ENCODE measurements around the gene BUB3. TPM values are rescaled to one million over a fixed set of nuclear protein-coding genes. Genes with fewer than 3 reads are reported as not detected.

BUB3 gene
- total and polyA plus RNA-seq, 2 of the 13 experiments (the other 11 are each of a cell fraction or from before 2014, with no cell fraction given) = 174 to 188 TPM

- TF ChIP-seq, protein P1, sequence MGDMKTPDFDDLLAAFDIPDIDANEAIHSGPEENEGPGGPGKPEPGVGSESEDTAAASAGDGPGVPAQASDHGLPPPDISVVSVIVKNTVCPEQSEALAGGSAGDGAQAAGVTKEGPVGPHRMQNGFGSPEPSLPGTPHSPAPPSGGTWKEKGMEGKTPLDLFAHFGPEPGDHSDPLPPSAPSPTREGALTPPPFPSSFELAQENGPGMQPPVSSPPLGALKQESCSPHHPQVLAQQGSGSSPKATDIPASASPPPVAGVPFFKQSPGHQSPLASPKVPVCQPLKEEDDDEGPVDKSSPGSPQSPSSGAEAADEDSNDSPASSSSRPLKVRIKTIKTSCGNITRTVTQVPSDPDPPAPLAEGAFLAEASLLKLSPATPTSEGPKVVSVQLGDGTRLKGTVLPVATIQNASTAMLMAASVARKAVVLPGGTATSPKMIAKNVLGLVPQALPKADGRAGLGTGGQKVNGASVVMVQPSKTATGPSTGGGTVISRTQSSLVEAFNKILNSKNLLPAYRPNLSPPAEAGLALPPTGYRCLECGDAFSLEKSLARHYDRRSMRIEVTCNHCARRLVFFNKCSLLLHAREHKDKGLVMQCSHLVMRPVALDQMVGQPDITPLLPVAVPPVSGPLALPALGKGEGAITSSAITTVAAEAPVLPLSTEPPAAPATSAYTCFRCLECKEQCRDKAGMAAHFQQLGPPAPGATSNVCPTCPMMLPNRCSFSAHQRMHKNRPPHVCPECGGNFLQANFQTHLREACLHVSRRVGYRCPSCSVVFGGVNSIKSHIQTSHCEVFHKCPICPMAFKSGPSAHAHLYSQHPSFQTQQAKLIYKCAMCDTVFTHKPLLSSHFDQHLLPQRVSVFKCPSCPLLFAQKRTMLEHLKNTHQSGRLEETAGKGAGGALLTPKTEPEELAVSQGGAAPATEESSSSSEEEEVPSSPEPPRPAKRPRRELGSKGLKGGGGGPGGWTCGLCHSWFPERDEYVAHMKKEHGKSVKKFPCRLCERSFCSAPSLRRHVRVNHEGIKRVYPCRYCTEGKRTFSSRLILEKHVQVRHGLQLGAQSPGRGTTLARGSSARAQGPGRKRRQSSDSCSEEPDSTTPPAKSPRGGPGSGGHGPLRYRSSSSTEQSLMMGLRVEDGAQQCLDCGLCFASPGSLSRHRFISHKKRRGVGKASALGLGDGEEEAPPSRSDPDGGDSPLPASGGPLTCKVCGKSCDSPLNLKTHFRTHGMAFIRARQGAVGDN (CRISPR knock-in tag; IDR thresholded peaks at IDR 0.05) = peak; percentile 7; the same call in 1 of the 2 replicates
- TF ChIP-seq HNF4G (IDR thresholded peaks at IDR 0.05; ENCODE audit: borderline replicate concordance, low read depth, low read length) = no peak
- no peak for TF ChIP-seq HNF4G (CRISPR knock-in tag; IDR thresholded peaks at IDR 0.05; ENCODE audit: borderline replicate concordance, low read depth)
- no peak for TF ChIP-seq MEIS1 (CRISPR knock-in tag; IDR thresholded peaks at IDR 0.05; ENCODE audit: borderline replicate concordance)
- TF ChIP-seq TGIF2 (CRISPR knock-in tag; IDR thresholded peaks at IDR 0.05) = no peak
- no peak for TF ChIP-seq PHF8 (CRISPR knock-in tag; IDR thresholded peaks at IDR 0.05)
- no peak for TF ChIP-seq YY1 (IDR thresholded peaks at IDR 0.05; ENCODE audit: insufficient read depth, insufficient replicate concordance, low read depth, low read length)
- TF ChIP-seq SMARCE1 (IDR thresholded peaks at IDR 0.05; ENCODE audit: borderline replicate concordance) = no peak
Observed at GRCh38 chr10:123142701-123143161, 11.5 kb upstream of the BUB3 start (continued).

GRCh38 chr10:123143162-123143824 is 10.9 kb upstream of the BUB3 start:
- Histone ChIP-seq H3K27me3 (ENCODE audit: control insufficient read depth in 1 of 2, insufficient read depth in 2 of 2, low read length in 2 of 2) (peaks cover 35 to 89% of the 10 kb centered on the region in 2 experiments), H3K4me1 (ENCODE audit: insufficient read depth, low read length) (peaks cover 56% of the 10 kb centered on the region), H3K9me3 (ENCODE audit: low read length) (no peaks in the 10 kb centered on the region), H3K9ac (ENCODE audit: insufficient read depth, low read depth, low read length) (no peak overlapping the region), H3K4me2 (ENCODE audit: low read depth, low read length) (peak overlapping the region; percentile 33; the same call in 1 of the 2 replicates), H2AFZ (ENCODE audit: low read length) (no peak overlapping the region), H3K27ac (ENCODE audit: extremely low read length, insufficient read depth, low read length) (no peak overlapping the region), H3K79me2 (ENCODE audit: insufficient read depth, low read length) (no peaks in the 10 kb centered on the region), H4K20me1 (ENCODE audit: insufficient read depth, low read length) (0 out of 2 replicates have a peak, but pooled peaks cover 2% of the 10 kb centered on the region), H3K4me3 (replicated peaks in 1 of 3; ENCODE audit: insufficient read depth in 1 of 3, low read depth in 2 of 3, low read length in 3 of 3) (peak overlapping the region in 1 of 3 experiments; percentile 14; a peak in 1 of 6 replicates), H3K36me3 (replicated peaks in 1 of 2; ENCODE audit: control insufficient read depth in 1 of 2, insufficient read depth in 2 of 2, low read length in 2 of 2) (no peaks in the 10 kb centered on the region)
- DNase-seq (ENCODE audit: low spot score) = no peak
- WGBS (ENCODE audit: low lambda C conversion rate) = 30% methylated on average over 30 of the region's 33 CpGs
- intact Hi-C loops (cut with micrococcal nuclease; ENCODE audit: unreplicated experiment) = no loop called here
- ChIA-PET POLR2A (no interaction called here), CTCF (ENCODE audit: low intra/inter-chr PET ratio, low total read pairs) (interaction anchor here (1.3 kb wide), 1 partner anchor 10 kb away, joined by 3 read pairs; no protein-coding TSS in a partner anchor)
- FAIRE-seq = no peak
- BruUV-seq (replicated peaks) = no TSS peak
- in situ Hi-C loops (cut with HindIII; ENCODE audit: extremely low pct_ligation_motif_present, low pct_unique_long_range_greater_than_20kb) = no loop called here
- no peak for ATAC-seq
- TF ChIP-seq CENPT (CRISPR knock-in tag; IDR thresholded peaks at IDR 0.05; ENCODE audit: low read depth) (no peak), ZNF839 (CRISPR knock-in tag; IDR thresholded peaks at IDR 0.05; ENCODE audit: borderline replicate concordance) (no peak), CBFB (CRISPR knock-in tag; IDR thresholded peaks at IDR 0.05) (no peak), ZBTB3 (CRISPR knock-in tag; IDR thresholded peaks at IDR 0.05; ENCODE audit: borderline replicate concordance, low read depth) (no peak), TFAP4 (IDR thresholded peaks at IDR 0.05; ENCODE audit: borderline replicate concordance, low read depth) (peak; percentile 69; the same call in 1 of the 2 replicates), NR2F6 (IDR thresholded peaks at IDR 0.05) (peak; percentile 88), NR2F6 (CRISPR knock-in tag; IDR thresholded peaks at IDR 0.05) (peak; percentile 77), NONO (IDR thresholded peaks at IDR 0.05) (no peak), NONO (CRISPR knock-in tag; conservative IDR thresholded peaks at IDR 0.05) (no peak), NR2F1 (CRISPR knock-in tag; IDR thresholded peaks at IDR 0.05) (peak in 1 of 2 experiments; percentile 50; a peak in 1 of 4 replicates), NFATC3 (CRISPR knock-in tag; IDR thresholded peaks at IDR 0.05) (no peak), EZH2 (conservative IDR thresholded peaks at IDR 0.05; ENCODE audit: low read depth, low read length) (peak; percentile 87)

Measured in HepG2 (cell line).